Bronchial epithelial cell (primary cell): ENCODE data around the gene DUSP5. TPM values are rescaled to one million over a fixed set of nuclear protein-coding genes. Genes with fewer than 3 reads are reported as not detected.

Experiments
- DNase-seq: peaks from one replicate; pipeline ENCODE4 v3.0.0-alpha.2; 2010; ENCODE audit warnings: low read depth
- FAIRE-seq: peaks from 2 replicates; lab custom pipeline; 2011; peaks lifted over from hg19 to GRCh38; lab: Jason Lieb, UNC
- H3K27me3 ChIP-seq: 2 replicates; pipeline ENCODE4 v1.5.1; 2011; ENCODE audit warnings: low read length; ENCODE audit not compliant: control insufficient read depth, insufficient read depth
- H3K36me3 ChIP-seq: 2 replicates; pipeline ENCODE4 v1.5.1; 2011; ENCODE audit warnings: low read length; ENCODE audit not compliant: control insufficient read depth, insufficient read depth
- H3K4me3 ChIP-seq: 2 replicates; pipeline ENCODE4 v1.5.1; 2011; ENCODE audit warnings: mild to moderate bottlenecking, low read depth, low read length, control low read depth
- total RNA-seq: library from RNA; depleted of rRNA; stranded (reverse); fragments of >200 nt; gene quantifications from 2 replicates; pipeline ENCODE4 v1.2.1, GENCODE V29; 2014
- TF ChIP-seq, protein P1 (sequence below): IDR thresholded peaks from 2 replicates; pipeline ENCODE4 v1.5.1; 2011; ENCODE audit warnings: mild to moderate bottlenecking, moderate library complexity, low read length, control low read depth, inconsistent platforms; ENCODE audit not compliant: insufficient read depth, severe bottlenecking

Gene DUSP5
- total RNA-seq, 1 donor from 2014 or later: 115 TPM

DNA sequence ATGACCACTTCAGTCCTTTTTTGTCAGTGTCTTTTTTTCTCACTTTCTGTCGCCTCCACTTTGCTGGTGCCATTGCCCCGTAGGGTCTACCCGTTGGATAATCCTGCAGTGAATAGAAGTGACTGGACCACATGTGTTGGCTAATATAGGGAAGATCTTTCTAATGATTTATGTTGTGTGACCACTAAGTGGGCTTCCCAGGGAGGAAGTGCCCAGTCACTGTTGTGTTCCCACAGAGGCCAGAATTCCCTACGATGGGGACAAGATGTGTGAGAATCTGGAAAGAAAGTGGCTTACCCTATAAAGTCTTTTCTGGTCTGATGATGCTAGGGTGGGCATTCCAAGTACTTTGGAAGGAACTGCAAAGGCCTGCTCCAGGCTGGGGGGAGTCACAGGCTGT lies 41.4 kb downstream of the DUSP5 start:
- TF ChIP-seq, protein P1, sequence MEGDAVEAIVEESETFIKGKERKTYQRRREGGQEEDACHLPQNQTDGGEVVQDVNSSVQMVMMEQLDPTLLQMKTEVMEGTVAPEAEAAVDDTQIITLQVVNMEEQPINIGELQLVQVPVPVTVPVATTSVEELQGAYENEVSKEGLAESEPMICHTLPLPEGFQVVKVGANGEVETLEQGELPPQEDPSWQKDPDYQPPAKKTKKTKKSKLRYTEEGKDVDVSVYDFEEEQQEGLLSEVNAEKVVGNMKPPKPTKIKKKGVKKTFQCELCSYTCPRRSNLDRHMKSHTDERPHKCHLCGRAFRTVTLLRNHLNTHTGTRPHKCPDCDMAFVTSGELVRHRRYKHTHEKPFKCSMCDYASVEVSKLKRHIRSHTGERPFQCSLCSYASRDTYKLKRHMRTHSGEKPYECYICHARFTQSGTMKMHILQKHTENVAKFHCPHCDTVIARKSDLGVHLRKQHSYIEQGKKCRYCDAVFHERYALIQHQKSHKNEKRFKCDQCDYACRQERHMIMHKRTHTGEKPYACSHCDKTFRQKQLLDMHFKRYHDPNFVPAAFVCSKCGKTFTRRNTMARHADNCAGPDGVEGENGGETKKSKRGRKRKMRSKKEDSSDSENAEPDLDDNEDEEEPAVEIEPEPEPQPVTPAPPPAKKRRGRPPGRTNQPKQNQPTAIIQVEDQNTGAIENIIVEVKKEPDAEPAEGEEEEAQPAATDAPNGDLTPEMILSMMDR: no peak
- Histone ChIP-seq H3K36me3 (no peaks in the 10 kb centered on the region), H3K4me3 (no peak overlapping the region), H3K27me3 (no peaks in the 10 kb centered on the region)
- DNase-seq (no peak), FAIRE-seq (no peak)

DNA sequence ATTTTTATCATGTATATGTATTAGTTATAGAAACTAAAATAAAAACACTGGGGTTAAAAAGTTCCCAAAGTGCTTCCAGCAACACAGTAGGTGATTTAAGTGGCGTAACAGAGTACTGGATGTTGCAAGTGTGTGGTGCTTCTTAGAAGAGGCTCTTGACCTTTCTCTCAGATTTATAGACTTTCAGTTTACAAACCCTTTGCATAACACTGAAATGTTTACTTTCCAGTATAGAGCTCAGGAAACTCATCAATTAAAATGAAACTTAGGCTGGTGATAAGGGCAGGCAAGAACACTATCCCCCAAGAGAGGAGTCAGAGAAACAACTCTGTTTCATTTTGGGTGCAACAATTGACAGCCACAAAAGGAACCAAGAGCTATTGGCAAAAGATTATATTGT lies 42.3 kb downstream of the DUSP5 start:
- DNase-seq: no peak
- TF ChIP-seq, protein P1: no peak

DNA sequence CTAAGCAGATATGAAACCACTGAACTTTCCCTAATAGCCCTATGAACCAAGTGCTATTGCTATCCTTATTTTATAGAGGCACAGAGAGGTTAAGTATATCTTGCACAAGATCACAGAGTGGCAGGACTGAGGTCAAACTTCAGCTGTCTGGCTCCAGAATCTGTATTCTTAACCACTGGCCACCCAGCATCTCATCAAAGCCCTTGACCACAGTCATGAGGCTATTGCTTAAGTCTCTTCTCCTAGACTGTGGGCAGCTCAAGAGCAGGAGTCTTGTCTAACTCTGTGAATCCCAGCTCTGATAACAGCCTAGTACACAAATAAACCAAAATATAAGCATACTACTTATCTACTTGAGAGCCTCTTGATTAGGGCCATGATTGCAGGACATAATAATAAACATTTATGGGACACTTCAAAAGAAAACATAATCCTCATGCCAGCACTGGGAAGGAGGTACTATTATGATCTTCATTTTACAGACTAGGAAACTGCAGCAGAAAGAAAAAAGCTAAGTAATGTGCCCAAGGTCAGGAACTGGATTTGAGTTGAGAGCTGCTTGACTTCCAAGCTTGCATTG lies 47.3 kb downstream of the DUSP5 start:
- Histone ChIP-seq H3K4me3 (no peak overlapping the region), H3K27me3 (no peaks in the 10 kb centered on the region), H3K36me3 (no peaks in the 10 kb centered on the region)
- FAIRE-seq (no peak), DNase-seq (no peak)
- TF ChIP-seq, protein P1: no peak

More for the DNA sequence above, 42.3 kb downstream of the DUSP5 start:
- no peaks in the 10 kb centered on the region for H3K36me3 ChIP-seq
- no peaks in the 10 kb centered on the region for H3K27me3 ChIP-seq
- no peak for FAIRE-seq
- H3K4me3 ChIP-seq: no peak overlapping the region

DNA sequence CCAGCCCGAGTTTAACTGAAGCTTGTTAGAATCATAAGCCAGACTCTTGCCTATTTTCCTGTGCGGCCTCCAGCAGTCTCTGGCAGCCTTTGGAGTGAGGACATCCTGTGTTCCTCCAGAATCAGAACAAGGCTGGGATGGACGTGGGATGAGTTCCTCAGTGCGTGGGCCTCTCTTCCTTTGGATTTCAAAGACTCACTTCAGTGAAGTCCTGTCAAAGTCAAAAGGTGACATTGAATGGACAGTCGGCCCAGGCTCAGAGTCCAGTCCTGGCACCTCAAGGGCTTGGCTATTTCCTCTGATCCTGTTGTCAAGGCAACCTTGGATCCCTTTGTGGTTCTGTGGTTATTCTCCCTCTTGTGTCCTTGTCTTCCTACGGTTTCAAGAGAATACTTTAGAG lies 48.4 kb downstream of the DUSP5 start:
- no peak for DNase-seq
- FAIRE-seq: no peak
- Histone ChIP-seq H3K4me3 (no peak overlapping the region), H3K36me3 (no peaks in the 10 kb centered on the region), H3K27me3 (no peaks in the 10 kb centered on the region)
- TF ChIP-seq, protein P1: no peak

DNA sequence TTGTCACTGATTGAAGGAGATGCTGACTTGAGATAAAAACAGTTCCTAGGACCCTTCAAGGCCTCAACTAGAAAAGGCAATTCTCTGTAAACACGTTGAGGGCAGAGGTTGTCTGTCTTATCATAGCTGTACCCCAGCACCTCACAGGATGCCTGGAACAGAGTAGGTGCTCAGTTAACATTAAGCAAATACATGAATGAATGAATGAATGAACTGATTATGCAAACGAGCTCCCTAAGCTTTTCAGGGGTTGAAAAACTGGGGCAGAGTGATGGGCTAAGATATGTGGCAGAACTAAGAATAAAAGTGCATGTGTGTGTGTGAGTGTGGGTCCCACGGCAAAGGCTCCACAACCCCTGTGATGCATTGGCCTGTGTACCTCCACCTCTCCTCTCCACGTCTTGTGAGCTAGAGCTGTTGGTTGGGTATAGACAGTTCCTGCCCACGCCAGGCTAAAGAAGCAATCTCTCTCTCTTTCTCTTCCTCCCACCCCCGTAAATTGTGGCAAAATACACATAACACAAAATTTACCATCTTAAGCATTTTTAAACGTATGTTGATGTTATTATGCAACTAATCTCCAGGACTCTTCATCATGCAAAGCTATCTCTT lies 48.9 kb downstream of the DUSP5 start:
- H3K4me3 ChIP-seq: no peak overlapping the region
- no peaks in the 10 kb centered on the region for H3K27me3 ChIP-seq
- FAIRE-seq: no peak
- DNase-seq: no peak
- TF ChIP-seq, protein P1: no peak
- H3K36me3 ChIP-seq: no peaks in the 10 kb centered on the region
